Stimulated activated CD8-positive, alpha-beta memory T cell treated with anti-CD3 and anti-CD28 coated beads, Interleukin-7, amount 100 ng/mL, for 1 hour (primary cell): ENCODE measurements around the gene GOLPH3L.
A peak's percentile ranks its signal among the peaks of the same experiment; 100 is the strongest.
"Not testable (repeated sequence)": the region's sequence is repeated elsewhere in the genome, so short reads cannot be mapped to it uniquely, and the experiment has no call there.

Source experiments
- DNase-seq, 2 donors: peaks; one replicate each; pipeline ENCODE4 v3.0.0-alpha.2; 2020; ENCODE audit warnings: low read depth in 2 of 2

GOLPH3L gene

GRCh38 chr1:150696995-150697927, at the start of gene GOLPH3L:
Gene GOLPH3L, minus strand, starts transcription at chr1:150697154. Its CDS starts 2,316 bp downstream, at chr1:150694838.
- peak; percentile 67 to 72 for DNase-seq

- DNase-seq: no peak
Observed at GRCh38 chr1:150730130-150730721, 33.3 kb upstream of the GOLPH3L start.

DNA sequence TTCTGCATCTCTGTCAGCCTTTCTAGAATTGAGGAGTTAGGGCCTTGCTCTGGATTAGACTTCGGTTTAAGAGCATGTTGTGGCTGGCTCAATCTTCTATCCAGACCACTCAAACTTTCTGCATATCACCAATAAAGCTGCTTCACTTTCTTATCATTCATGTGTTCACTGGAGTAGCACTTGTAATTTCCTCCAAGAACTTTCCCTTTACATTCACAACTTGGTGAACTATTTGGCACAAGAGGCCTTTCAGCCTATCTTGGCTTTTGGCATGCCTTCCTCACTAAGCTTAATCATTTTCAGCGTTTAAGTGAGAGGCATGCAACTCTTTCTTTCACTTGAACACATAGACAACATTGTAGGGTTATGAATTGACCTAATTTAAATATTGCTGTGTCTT, 27.4 kb upstream of the GOLPH3L start:
- no peak for DNase-seq

GRCh38 chr1:150720703-150721102, 23.7 kb upstream of the GOLPH3L start, which contains the start of gene HORMAD1:
Gene HORMAD1, minus strand, starts transcription at chr1:150720895. Its CDS starts 1,390 bp downstream, at chr1:150719505.
- no peak for DNase-seq

DNA sequence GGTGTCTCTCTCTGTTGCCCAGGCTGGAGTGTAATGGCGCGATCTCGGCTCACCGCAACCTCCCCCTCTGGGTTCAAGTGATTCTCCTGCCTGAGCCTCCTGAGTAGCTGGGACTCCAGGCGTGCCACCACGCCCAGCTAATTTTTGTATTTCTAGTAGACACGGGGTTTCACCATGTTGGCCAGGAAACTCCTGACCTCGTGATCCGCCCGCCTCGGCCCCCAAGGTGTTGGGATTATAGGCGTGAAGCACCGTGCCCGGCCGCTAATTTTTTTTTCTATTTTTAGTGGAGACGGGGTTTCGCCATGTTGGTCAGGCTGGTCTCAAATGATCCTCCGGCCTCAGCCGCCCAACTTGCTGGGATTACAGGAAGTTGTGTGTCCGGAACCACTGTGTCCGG, 23.1 kb upstream of the GOLPH3L start:
- no peak for DNase-seq

- DNase-seq: no peak
Observed at GRCh38 chr1:150718225-150718891, 21.4 kb upstream of the GOLPH3L start.

- DNase-seq: not testable (repeated sequence)
Observed at GRCh38 chr1:150709031-150709430, 12.1 kb upstream of the GOLPH3L start.

- no peak for DNase-seq
Observed at GRCh38 chr1:150708595-150708994, 11.6 kb upstream of the GOLPH3L start.

DNA sequence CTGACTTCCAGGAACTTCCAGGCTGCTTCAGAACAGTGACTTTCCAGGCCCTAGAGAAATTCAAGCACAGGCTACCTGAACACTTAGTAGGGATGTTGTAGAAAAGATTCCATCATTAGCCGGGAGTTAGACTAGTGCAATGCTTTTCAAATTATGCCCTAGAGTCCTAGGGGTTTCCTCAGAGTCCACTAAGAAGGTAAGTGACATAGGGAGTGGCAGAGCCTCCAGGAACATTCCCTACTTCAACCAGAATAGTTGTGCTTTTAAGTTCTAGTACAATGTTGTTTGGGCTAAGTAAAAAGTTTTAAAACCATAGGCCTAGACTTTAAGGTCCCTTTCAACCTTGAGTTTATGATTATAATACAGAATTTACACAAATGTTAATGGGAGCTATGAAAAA, 9.1 kb upstream of the GOLPH3L start:
- no peak for DNase-seq

DNA sequence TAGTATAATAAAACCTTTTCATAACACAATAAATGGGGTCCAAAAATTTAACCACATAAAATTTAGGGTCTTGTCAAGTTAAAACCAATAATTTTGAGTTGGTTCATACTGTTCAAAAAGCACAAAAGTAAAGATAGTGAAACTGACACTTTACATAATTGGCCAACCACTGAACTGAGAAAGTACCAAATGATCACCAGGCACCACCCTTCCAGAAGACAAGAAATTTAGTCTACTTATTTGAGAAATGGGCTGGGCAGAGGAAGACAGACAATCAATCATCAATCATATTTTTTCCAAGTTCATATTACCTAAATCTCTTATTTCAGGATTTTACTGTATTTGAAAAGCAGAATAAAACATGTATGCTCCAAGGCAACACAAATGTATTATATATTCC, 6.5 kb upstream of the GOLPH3L start:
- no peak for DNase-seq

DNA sequence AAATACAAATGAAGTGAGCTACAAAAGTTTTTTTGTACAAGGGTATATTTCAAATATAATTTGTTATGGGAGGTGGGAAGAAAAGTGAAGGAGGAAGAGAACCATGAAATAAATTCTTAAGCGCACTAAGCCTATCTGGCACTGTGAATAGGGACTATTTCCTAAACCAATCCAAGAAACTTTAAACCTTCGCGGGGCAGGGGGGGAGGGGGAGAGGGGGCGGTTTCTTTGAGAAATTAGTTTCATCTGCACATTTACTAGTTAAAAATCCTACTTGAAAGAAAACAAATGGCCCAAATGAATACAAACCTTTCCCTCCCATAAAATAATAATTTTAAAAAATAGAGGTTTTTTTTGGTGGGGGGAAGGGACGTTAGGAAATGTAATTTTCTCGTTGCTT, 364 bp downstream of the GOLPH3L start:
- no peak for DNase-seq

DNA sequence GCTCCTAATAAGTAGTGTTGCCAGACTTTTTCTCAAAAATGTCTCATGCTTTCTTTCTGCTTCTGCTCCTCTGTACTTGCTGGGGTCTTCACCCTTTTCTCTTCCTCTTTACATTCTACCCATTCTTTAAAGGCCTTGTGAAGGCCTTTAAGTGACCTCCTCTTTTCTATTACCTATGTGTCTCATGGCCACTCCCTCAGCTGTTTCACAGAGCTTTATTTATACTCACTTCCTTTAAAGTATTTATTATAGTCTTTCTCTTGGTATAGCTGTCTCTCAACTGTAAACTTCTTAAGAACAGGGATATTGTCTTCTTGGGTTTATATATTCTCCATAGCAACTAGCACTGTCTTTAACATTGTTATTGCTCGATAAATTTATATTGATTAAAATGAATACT, 792 bp downstream of the GOLPH3L start:
- no peak for DNase-seq

- no peak for DNase-seq
Observed at GRCh38 chr1:150695561-150695960, 1.4 kb downstream of the GOLPH3L start.

- DNase-seq: no peak
Observed at GRCh38 chr1:150692720-150693119, 4.2 kb downstream of the GOLPH3L start.

- DNase-seq: no peak
Observed at GRCh38 chr1:150688763-150689162, 8.2 kb downstream of the GOLPH3L start.

GRCh38 chr1:150686275-150686674, 10.7 kb downstream of the GOLPH3L start:
- no peak for DNase-seq

DNA sequence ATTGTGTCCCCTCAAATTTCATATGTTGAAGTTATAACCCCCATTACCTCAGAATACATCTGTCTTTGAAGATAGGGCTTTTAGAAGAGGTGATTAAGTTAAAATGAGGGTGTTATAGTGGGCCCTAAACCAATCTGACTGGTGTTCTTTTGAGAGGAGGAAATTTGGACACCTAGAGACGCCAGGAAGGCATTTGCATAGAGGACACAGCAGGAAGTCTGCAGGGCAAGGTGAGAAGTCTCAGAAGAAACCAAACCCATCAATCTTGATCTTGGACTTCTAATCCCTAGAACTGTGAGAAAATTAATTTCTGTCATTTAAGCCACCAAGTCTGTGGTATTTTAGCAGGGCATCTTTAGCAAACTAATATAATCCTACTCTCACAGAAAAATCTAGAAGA, 13.0 kb downstream of the GOLPH3L start:
- DNase-seq: no peak

- DNase-seq: no peak
Observed at GRCh38 chr1:150678988-150679387, 18.0 kb downstream of the GOLPH3L start.

DNA sequence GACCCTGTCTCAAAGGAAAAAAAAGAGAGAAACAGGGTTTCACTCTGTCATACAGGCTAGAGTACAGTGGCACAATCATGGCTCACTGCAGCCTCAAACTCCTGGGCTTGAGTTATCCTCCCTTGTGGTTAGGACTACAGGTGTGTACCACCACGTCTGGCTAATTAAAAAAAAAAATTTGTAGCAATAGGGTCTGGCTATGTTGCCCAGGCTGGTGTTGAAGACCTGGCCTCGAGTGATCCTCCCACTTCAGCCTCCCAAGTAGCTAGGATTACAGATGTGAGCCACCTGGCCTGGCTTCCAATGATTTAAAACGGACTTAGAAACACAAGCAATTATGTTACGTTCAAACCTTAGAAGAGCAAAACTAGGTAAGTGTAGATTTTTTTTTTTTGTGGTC, 22.1 kb downstream of the GOLPH3L start:
- no peak for DNase-seq

GRCh38 chr1:150663321-150663720, 33.6 kb downstream of the GOLPH3L start:
- no peak for DNase-seq

- DNase-seq: no peak
Observed at GRCh38 chr1:150662811-150663210, 34.1 kb downstream of the GOLPH3L start.

DNA sequence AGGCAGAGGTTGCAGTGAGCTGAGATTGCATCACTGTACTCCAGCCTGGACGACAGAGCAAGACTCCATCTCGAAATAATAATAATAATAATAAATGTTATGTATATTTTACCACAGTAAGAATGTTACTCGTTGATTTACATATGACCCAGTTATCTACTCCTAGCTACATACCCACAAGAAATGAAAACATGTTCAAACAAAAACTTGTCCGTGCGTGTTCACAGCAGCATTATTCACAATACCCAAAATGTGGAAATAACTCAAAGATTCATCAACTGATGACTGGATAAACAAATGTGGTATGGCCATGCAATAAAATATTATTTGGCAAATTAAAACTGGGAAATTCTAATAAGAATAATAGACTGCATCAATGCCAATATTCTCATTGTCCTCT, 35.8 kb downstream of the GOLPH3L start:
- no peak for DNase-seq

GRCh38 chr1:150660584-150660983, 36.4 kb downstream of the GOLPH3L start:
- DNase-seq: no peak
